GM10266 (cell line): ENCODE data around the gene AQP4.

Source experiments
- DNase-seq: peaks from one replicate; pipeline ENCODE4 v3.0.0; 2012; ENCODE audit errors: extremely low spot score
- TF ChIP-seq, protein P1 (sequence below): IDR thresholded peaks from 2 replicates; pipeline ENCODE4 v1.5.1; 2012; ENCODE audit warnings: mild to moderate bottlenecking, low read depth; ENCODE audit not compliant: control insufficient read depth, insufficient read depth; ENCODE audit errors: missing control alignments

AQP4 gene

DNA sequence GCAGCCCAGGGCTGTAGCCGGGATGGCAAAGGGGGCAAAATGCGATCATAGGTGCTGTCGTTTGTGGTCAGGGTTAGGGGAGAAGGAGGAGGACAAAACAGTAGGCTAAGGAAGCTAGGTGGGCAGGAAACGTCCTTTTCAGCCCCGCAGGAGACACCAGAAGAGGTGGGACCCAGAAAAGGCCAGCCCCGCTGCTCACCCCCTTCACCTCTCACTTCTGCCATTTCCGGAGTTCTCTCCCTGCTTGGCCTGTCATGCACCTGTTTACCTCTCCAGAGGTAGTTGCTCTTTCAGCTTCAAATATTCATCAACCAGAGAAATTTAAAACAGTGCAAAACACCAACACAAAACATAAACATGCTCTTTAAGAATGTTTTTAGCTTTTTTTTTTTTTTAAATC is 849 bp downstream of the AQP4 start:
- TF ChIP-seq, protein P1, sequence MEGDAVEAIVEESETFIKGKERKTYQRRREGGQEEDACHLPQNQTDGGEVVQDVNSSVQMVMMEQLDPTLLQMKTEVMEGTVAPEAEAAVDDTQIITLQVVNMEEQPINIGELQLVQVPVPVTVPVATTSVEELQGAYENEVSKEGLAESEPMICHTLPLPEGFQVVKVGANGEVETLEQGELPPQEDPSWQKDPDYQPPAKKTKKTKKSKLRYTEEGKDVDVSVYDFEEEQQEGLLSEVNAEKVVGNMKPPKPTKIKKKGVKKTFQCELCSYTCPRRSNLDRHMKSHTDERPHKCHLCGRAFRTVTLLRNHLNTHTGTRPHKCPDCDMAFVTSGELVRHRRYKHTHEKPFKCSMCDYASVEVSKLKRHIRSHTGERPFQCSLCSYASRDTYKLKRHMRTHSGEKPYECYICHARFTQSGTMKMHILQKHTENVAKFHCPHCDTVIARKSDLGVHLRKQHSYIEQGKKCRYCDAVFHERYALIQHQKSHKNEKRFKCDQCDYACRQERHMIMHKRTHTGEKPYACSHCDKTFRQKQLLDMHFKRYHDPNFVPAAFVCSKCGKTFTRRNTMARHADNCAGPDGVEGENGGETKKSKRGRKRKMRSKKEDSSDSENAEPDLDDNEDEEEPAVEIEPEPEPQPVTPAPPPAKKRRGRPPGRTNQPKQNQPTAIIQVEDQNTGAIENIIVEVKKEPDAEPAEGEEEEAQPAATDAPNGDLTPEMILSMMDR, result no peak

DNA sequence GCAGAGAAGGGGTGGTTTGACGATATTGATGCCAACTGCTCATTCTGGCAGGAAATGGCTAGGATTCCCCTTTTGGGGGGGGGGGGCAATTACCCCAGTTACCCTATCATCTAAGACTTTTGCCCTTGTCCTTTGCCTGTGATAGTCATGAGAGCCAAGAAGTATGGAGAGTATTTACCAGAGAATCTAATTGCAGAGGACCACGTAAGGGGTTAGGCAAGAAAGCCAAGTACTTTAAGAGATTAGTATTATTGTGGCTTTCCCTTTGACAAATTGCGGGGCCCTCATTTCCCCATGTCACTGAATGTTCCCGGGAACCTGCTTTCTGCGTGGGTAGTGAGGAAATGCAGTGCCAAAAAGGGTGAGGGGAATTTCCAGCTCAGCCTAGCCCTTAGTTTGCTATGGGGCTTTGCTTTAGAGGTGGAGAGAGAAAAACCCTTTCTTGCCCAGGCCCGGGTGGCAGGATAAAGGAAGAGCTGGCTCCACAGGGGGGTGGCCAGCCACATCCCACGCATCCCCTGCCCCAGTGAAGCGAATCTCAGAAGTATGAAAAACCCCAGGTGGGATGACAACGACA is 1.5 kb downstream of the AQP4 start:
- TF ChIP-seq, protein P1, result no peak
- DNase-seq, result no peak

More for the DNA sequence above, 849 bp downstream of the AQP4 start:
- no peak for DNase-seq

DNA sequence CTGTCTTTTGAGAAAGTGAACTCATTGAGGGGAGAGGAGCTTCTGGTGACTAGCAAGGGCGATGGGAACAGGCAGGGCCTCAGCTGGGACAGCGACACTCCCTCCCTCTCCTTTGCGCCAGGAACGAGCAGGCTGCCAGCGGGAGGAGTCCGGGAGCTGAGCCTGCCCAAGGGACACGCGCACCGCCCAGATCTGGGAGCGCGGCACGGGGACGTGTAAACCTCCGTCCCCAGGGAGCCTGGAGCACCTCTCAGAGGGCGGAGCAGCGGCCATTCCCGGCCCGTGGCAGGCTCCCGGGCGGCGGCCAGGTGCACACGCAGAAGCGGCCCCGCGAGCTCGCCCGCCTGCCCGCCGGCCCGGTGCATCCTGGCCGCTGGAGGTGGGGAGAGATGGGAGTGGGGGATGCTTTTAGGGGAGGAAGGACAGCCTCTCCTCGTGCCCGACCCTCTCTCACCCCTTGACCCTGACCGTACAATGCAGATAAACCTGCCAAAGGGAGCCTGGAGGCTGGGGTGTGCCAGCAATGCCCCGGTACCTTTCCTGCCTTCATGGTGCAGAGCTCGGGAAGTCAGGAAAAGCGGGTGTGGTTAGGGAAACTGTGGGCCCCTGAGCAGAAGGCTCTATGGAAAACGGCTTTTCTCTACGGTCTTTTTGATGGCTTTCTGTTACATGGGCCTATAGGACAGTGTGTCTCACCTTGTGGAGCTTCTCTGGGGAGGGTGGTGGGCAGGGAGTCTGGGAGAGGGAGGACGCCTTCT is 2.2 kb downstream of the AQP4 start:
- DNase-seq, result no peak
- TF ChIP-seq, protein P1, result no peak

DNA sequence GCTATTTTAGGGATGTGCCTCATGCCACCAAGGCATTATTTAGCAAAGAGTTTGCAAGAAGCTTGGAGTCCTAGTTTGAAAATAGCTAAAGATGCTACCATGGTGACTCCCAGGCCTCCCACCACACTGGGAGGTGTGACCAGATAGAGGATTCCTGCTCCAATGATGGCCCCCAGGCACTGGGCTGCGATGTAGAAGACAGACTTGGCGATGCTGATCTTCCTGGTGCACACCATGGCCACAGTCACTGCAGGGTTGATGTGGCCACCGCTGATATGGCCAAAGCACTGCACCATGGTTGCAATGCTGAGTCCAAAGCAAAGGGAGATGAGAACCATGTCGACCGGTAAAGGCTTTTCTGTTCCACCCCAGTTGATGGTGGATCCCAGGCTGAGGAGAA is 3.4 kb downstream of the AQP4 start:
- TF ChIP-seq, protein P1, result no peak
- DNase-seq, result no peak

DNA sequence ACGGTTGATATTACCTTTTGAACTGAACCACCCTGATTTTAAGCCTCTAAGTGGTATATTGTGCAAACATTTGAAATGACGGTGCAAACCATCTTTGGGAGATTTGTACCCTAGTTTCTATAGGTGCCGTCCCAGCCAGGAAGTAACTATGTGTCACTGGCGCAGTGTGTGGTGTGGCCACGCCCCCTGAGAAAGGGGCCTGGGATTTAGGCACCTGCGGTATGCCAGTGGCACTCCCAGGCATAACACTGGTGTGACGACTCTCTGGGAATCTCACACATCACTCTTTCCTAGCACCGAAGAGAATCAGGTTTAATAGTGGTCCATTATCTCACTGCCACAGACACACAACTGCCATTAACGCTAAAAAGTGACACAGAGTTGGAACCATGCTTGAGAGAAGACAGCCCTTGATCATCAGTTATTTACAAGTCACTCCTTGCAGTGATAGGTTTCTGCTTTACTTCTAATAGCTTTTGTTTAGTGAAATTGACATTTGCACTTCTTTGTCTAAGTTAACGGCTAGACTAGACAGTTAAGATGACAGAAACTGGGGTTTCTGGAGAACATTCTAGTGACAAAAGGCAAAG is 11.1 kb downstream of the AQP4 start:
- TF ChIP-seq, protein P1, result no peak
- DNase-seq, result no peak

DNA sequence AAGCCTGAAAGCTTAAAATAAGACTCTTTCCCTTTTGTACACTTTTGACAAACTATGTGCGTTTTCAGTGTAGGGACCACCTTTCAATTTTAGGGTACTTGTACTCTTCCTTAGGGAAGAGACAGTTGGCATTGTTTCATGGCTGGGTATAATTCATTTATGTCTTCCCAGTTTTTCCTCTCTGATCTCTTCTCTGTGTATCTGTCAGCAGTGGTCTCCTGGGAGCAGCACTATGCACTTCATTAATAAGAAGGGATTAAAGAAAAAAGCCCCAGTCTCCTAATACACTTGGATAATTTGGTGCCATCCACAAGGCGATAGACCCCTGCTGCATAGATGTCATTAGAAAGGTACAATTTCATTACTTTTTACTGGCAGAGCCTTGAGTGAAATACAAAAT is 12.1 kb downstream of the AQP4 start:
- TF ChIP-seq, protein P1, result no peak
- DNase-seq, result no peak

DNA sequence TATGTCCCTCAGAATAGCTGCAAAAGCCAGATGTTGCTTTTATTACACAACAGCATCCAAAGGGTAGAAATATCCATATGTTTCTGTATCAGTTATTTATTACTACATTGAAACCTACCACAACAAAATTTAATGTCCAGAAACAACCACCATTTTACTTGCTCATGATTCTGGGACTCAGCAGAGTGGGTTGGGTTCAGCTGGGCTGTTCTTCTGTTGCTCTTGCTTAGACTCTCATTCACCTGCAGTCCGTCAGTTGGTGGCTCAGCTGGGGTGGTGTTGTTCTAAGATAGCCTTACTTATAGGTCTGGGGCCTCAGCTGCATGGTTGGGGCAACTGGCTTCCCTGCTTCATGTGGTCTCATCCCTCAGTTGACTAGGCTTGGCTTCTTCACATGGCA is 21.7 kb downstream of the AQP4 start:
- TF ChIP-seq, protein P1, result no peak
- DNase-seq, result no peak
